WTC11 (cell line): ENCODE measurements around the gene GNLY.

Source experiments
- CTCF ChIP-seq: fragments of 200-600 bp; IDR thresholded peaks from 2 replicates; pipeline ENCODE4 v1.8.0; 2022; ENCODE audit warnings: antibody characterized with exemption
- JUN ChIP-seq: sonication (generic); formaldehyde crosslinking; IDR thresholded peaks from 2 replicates; pipeline ENCODE4 v1.8.0; 2023; ENCODE audit warnings: mild to moderate bottlenecking, missing genetic modification reagents
- NFYB ChIP-seq: sonication (generic); formaldehyde crosslinking; conservative IDR thresholded peaks from 2 replicates; pipeline ENCODE4 v1.8.0; 2022; ENCODE audit warnings: low read depth, missing genetic modification reagents
- TF ChIP-seq, protein P1 (sequence below): sonication (generic); formaldehyde crosslinking; IDR thresholded peaks from 2 replicates; pipeline ENCODE4 v1.8.1; 2022; ENCODE audit warnings: mild to moderate bottlenecking, moderate library complexity, missing genetic modification reagents
- TF ChIP-seq, protein P2 (sequence below): sonication (generic); formaldehyde crosslinking; IDR thresholded peaks from 2 replicates; pipeline ENCODE4 v1.8.1; 2022; ENCODE audit warnings: low read depth, missing genetic modification reagents, borderline replicate concordance

DNA sequence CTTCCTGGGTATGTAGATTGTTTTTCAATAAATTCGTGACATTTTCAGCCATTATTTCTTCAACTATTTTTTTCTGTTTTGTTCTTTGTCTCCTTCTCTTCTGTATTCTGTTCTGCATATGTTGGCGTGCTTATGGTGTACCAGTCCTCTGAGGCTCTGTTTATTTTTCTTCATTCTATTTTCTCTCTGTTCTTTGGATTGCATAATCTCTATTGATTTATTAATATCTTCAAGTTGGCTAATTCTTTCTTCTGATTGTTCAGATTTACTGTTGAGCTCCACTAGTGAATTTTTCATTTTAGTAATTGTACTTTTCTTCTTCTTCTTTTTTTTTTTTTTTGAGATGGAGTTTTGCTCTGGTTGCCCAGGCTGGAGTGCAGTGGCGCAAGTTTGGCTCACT, 9.9 kb downstream of the GNLY start:
- TF ChIP-seq CTCF (no peak), JUN (CRISPR knock-in tag) (no peak), NFYB (CRISPR knock-in tag) (no peak)
- TF ChIP-seq, protein P1, sequence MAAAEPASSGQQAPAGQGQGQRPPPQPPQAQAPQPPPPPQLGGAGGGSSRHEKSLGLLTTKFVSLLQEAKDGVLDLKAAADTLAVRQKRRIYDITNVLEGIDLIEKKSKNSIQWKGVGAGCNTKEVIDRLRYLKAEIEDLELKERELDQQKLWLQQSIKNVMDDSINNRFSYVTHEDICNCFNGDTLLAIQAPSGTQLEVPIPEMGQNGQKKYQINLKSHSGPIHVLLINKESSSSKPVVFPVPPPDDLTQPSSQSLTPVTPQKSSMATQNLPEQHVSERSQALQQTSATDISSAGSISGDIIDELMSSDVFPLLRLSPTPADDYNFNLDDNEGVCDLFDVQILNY, result no peak
- TF ChIP-seq, protein P2, sequence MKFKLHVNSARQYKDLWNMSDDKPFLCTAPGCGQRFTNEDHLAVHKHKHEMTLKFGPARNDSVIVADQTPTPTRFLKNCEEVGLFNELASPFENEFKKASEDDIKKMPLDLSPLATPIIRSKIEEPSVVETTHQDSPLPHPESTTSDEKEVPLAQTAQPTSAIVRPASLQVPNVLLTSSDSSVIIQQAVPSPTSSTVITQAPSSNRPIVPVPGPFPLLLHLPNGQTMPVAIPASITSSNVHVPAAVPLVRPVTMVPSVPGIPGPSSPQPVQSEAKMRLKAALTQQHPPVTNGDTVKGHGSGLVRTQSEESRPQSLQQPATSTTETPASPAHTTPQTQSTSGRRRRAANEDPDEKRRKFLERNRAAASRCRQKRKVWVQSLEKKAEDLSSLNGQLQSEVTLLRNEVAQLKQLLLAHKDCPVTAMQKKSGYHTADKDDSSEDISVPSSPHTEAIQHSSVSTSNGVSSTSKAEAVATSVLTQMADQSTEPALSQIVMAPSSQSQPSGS (CRISPR knock-in tag), result no peak
